OCI-LY1 (cell line): ENCODE data around the gene NCAM1.

Source experiments
- H2AFZ ChIP-seq: fragments of 200-600 bp; sonication (generic), shearing (Covaris generic); 2 replicates; pipeline ENCODE4 v1.6.0; 2014; ENCODE audit warnings: antibody characterized with exemption, mild to moderate bottlenecking, low read length
- H3F3A ChIP-seq: fragments of 200-600 bp; sonication (generic), shearing (Covaris generic); 2 replicates; pipeline ENCODE4 v1.6.0; 2014; ENCODE audit warnings: mild to moderate bottlenecking, antibody characterized with exemption, low read length, moderate library complexity; ENCODE audit not compliant: insufficient read depth
- H3K27ac ChIP-seq: fragments of 200-600 bp; sonication (generic); 2 replicates; pipeline ENCODE4 v1.5.1; 2014; ENCODE audit warnings: low read length, mixed run types, mild to moderate bottlenecking, low read depth; ENCODE audit not compliant: poor library complexity, severe bottlenecking
- H3K27me3 ChIP-seq: fragments of 200-600 bp; sonication (generic); 2 replicates; pipeline ENCODE4 v1.6.0; 2014; ENCODE audit warnings: antibody characterized with exemption, mild to moderate bottlenecking, low read length, moderate library complexity; ENCODE audit not compliant: insufficient read depth
- H3K36me3 ChIP-seq: fragments of 200-600 bp; sonication (generic); 2 replicates; pipeline ENCODE4 v1.6.1; 2014; ENCODE audit warnings: mild to moderate bottlenecking, antibody characterized with exemption, low read length, moderate library complexity, mixed read lengths; ENCODE audit not compliant: insufficient read depth
- H3K4me1 ChIP-seq: fragments of 200-600 bp; sonication (generic); 2 replicates; pipeline ENCODE4 v1.5.1; 2014; ENCODE audit warnings: mild to moderate bottlenecking, low read length, moderate library complexity; ENCODE audit not compliant: insufficient read depth, severe bottlenecking
- H3K4me2 ChIP-seq: fragments of 200-600 bp; sonication (generic), shearing (Covaris generic); 2 replicates; pipeline ENCODE4 v1.6.1; 2014; ENCODE audit warnings: low read length
- H3K4me3 ChIP-seq: fragments of 200-600 bp; sonication (generic); 2 replicates; pipeline ENCODE4 v1.5.1; 2014; ENCODE audit warnings: low read length, low read depth, mild to moderate bottlenecking, mixed read lengths; ENCODE audit not compliant: poor library complexity, severe bottlenecking
- H3K79me2 ChIP-seq: fragments of 200-600 bp; shearing (Covaris generic); 2 replicates; pipeline ENCODE4 v1.6.1; 2016; ENCODE audit warnings: mixed run types, low read length, mixed read lengths; ENCODE audit not compliant: insufficient read depth
- H3K9ac ChIP-seq: fragments of 200-600 bp; sonication (generic), shearing (Covaris generic); 2 replicates; pipeline ENCODE4 v1.6.1; 2014; ENCODE audit warnings: mild to moderate bottlenecking, low read length, mixed read lengths
- H3K9me2 ChIP-seq: fragments of 200-600 bp; sonication (generic), shearing (Covaris generic); 2 replicates; pipeline ENCODE4 v1.6.1; 2014; ENCODE audit warnings: low read depth, mild to moderate bottlenecking, low read length, mixed read lengths
- H3K9me3 ChIP-seq: fragments of 200-600 bp; shearing (Covaris generic); 2 replicates; pipeline ENCODE4 v1.6.1; 2014; ENCODE audit warnings: low read length, mixed read lengths
- H4K20me1 ChIP-seq: fragments of 200-600 bp; sonication (generic), shearing (Covaris generic); 2 replicates; pipeline ENCODE4 v1.6.0; 2016; ENCODE audit warnings: mild to moderate bottlenecking, low read length; ENCODE audit not compliant: insufficient read depth
- CTCF ChIP-seq: fragments of 200-600 bp; sonication (generic), shearing (Covaris generic); IDR thresholded peaks from 2 replicates; pipeline ENCODE4 v1.5.1; 2017; ENCODE audit warnings: mild to moderate bottlenecking, antibody characterized with exemption, low read length, moderate library complexity, mixed read lengths
- EZH2 ChIP-seq: fragments of 200-600 bp; sonication (generic), shearing (Covaris generic); IDR thresholded peaks from 2 replicates; pipeline ENCODE4 v1.8.0; 2017; ENCODE audit warnings: borderline replicate concordance, mixed run types, mild to moderate bottlenecking, antibody characterized with exemption, low read length, moderate library complexity, mixed read lengths

NCAM1 gene

GRCh38 chr11:113272281-113272680 is 311.1 kb downstream of the NCAM1 start:
- no peak overlapping the region for H3K27ac ChIP-seq
- no peaks in the 10 kb centered on the region for H3K36me3 ChIP-seq
- H3K9ac ChIP-seq = no peak overlapping the region
- no peak overlapping the region for H2AFZ ChIP-seq
- no peak overlapping the region for H3K4me2 ChIP-seq
- H3K79me2 ChIP-seq = no peaks in the 10 kb centered on the region
- no peaks in the 10 kb centered on the region for H3K9me2 ChIP-seq
- H3K4me1 ChIP-seq = no peaks in the 10 kb centered on the region
- no peak overlapping the region for H3K4me3 ChIP-seq
- H3F3A ChIP-seq = no peaks in the 10 kb centered on the region
- H4K20me1 ChIP-seq = no peaks in the 10 kb centered on the region
- TF ChIP-seq EZH2 (no peak), CTCF (no peak)
- no peaks in the 10 kb centered on the region for H3K27me3 ChIP-seq
- H3K9me3 ChIP-seq = no peaks in the 10 kb centered on the region

- no peak overlapping the region for H3K4me2 ChIP-seq
- no peaks in the 10 kb centered on the region for H3K9me3 ChIP-seq
- no peaks in the 10 kb centered on the region for H3K36me3 ChIP-seq
- no peak overlapping the region for H3K27ac ChIP-seq
- no peaks in the 10 kb centered on the region for H3F3A ChIP-seq
- no peak overlapping the region for H3K4me3 ChIP-seq
- H2AFZ ChIP-seq = no peak overlapping the region
- no peaks in the 10 kb centered on the region for H3K79me2 ChIP-seq
- H3K27me3 ChIP-seq = no peaks in the 10 kb centered on the region
- no peaks in the 10 kb centered on the region for H3K9me2 ChIP-seq
- H3K4me1 ChIP-seq = no peaks in the 10 kb centered on the region
- H4K20me1 ChIP-seq = no peaks in the 10 kb centered on the region
- H3K9ac ChIP-seq = no peak overlapping the region
- TF ChIP-seq CTCF = no peak
- no peak for TF ChIP-seq EZH2
These were observed 311.9 kb downstream of the NCAM1 start for GRCh38 chr11:113272927-113273615.

GRCh38 chr11:113273720-113274119 is 312.5 kb downstream of the NCAM1 start:
- H3K9ac ChIP-seq = no peak overlapping the region
- H3K27ac ChIP-seq = no peak overlapping the region
- no peaks in the 10 kb centered on the region for H3K9me2 ChIP-seq
- H3K27me3 ChIP-seq = no peaks in the 10 kb centered on the region
- H3K9me3 ChIP-seq = no peaks in the 10 kb centered on the region
- H3K36me3 ChIP-seq = no peaks in the 10 kb centered on the region
- H3K4me1 ChIP-seq = no peaks in the 10 kb centered on the region
- no peaks in the 10 kb centered on the region for H4K20me1 ChIP-seq
- H2AFZ ChIP-seq = no peak overlapping the region
- no peaks in the 10 kb centered on the region for H3F3A ChIP-seq
- H3K4me2 ChIP-seq = no peak overlapping the region
- H3K4me3 ChIP-seq = no peak overlapping the region
- TF ChIP-seq EZH2 (no peak), CTCF (no peak)
- no peaks in the 10 kb centered on the region for H3K79me2 ChIP-seq
